HG03280 (cell line): ENCODE measurements around the gene CTCFL.
A peak's percentile ranks its signal among the peaks of the same experiment; 100 is the strongest.

Experiments used
- ATAC-seq: cut with Tn5 transposase; IDR thresholded peaks from one replicate; pipeline ENCODE4 v1.9.1; 2021; ENCODE audit warnings: mild to moderate bottlenecking, moderate library complexity; ENCODE audit not compliant: unreplicated experiment

CTCFL gene

GRCh38 chr20:57468523-57469417, 56.2 kb downstream of the CTCFL start:
- ATAC-seq: no peak

- ATAC-seq: no peak
Measured at GRCh38 chr20:57467742-57468141, 57.2 kb downstream of the CTCFL start.

GRCh38 chr20:57465943-57466342, 59.0 kb downstream of the CTCFL start:
- no peak for ATAC-seq

- ATAC-seq: no peak
Measured at GRCh38 chr20:57465486-57465885, 59.5 kb downstream of the CTCFL start.

- no peak for ATAC-seq
Measured at GRCh38 chr20:57464642-57465211, 60.2 kb downstream of the CTCFL start.

- ATAC-seq: no peak
Measured at GRCh38 chr20:57462781-57463180, 62.2 kb downstream of the CTCFL start.

GRCh38 chr20:57461726-57462125, 63.2 kb downstream of the CTCFL start:
- no peak for ATAC-seq

GRCh38 chr20:57460781-57461465, 64.0 kb downstream of the CTCFL start:
- ATAC-seq: no peak

- no peak for ATAC-seq
Measured at GRCh38 chr20:57459897-57460296, 65.0 kb downstream of the CTCFL start.

GRCh38 chr20:57459278-57459677, 65.7 kb downstream of the CTCFL start:
- ATAC-seq: no peak

GRCh38 chr20:57458400-57459160, 66.4 kb downstream of the CTCFL start:
- no peak for ATAC-seq

- ATAC-seq: no peak
Measured at GRCh38 chr20:57457243-57458095, 67.5 kb downstream of the CTCFL start.

GRCh38 chr20:57456116-57456515, 68.8 kb downstream of the CTCFL start:
- ATAC-seq: no peak

- no peak for ATAC-seq
Measured at GRCh38 chr20:57455386-57455785, 69.6 kb downstream of the CTCFL start.

- no peak for ATAC-seq
Measured at GRCh38 chr20:57451795-57452661, 72.9 kb downstream of the CTCFL start.

- no peak for ATAC-seq
Measured at GRCh38 chr20:57451431-57451794, 73.5 kb downstream of the CTCFL start.

- no peak for ATAC-seq
Measured at GRCh38 chr20:57450931-57451330, 74.0 kb downstream of the CTCFL start.

- ATAC-seq: peak; percentile 69
Measured at GRCh38 chr20:57450419-57450818, 74.5 kb downstream of the CTCFL start.
